ENCODE results near the gene HBA2.
"Not testable (repeated sequence)": the region's sequence is repeated elsewhere in the genome, so short reads cannot be mapped to it uniquely, and the experiment has no call there.

Gene HBA2

DNA sequence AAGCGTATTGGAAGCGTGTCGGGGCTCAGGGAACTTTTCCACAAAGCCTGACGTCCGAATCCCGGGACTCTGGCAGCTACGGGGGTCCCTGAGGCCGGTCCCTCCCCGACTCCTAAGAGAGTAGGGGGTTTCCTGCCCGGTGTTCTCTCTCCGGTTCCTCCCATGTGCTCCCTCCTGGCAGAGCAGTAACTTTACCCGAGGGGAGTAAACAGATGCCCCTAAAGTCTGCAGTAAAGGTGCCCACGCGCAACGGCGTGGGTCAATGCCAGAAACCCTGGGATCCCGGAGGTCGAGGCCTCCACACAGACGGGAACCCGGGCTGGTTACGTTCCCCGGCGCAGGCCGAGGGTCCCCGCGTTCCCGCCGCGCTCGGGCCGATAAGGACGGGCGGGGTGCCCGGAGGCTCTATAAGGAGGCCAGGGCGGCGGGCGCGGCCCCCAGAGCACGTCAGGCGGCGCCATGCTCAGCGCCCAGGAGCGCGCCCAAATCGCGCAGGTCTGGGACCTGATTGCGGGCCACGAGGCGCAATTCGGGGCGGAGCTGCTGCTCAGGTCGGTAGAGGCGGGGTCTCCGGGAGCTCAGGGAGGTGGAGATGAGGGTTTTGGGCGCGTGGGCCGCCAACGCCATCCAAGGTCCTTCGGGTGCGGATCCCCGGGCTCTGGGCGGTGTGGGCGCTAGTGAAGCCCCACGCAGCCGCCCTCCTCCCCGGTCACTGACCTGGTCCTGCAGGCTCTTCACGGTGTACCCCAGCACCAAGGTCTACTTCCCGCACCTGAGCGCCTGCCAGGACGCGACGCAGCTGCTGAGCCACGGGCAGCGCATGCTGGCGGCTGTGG lies 6.9 kb upstream of the HBA2 start, which contains the start of gene HBM:
Gene HBM, plus strand, starts transcription at position 440 of the 836 bp plus-strand sequence. Its CDS starts 20 bp downstream, at position 460.
- in situ Hi-C loops (cut with HindIII; ENCODE audit: low sequenced_read_pairs) = no loop called here
- DNase-seq (ENCODE audit: low read depth, low spot score) = no peak
- H3K4me3 ChIP-seq (ENCODE audit: low read depth, low read length) = no peak within 1 kb of the TSS
- TF ChIP-seq, protein P1, sequence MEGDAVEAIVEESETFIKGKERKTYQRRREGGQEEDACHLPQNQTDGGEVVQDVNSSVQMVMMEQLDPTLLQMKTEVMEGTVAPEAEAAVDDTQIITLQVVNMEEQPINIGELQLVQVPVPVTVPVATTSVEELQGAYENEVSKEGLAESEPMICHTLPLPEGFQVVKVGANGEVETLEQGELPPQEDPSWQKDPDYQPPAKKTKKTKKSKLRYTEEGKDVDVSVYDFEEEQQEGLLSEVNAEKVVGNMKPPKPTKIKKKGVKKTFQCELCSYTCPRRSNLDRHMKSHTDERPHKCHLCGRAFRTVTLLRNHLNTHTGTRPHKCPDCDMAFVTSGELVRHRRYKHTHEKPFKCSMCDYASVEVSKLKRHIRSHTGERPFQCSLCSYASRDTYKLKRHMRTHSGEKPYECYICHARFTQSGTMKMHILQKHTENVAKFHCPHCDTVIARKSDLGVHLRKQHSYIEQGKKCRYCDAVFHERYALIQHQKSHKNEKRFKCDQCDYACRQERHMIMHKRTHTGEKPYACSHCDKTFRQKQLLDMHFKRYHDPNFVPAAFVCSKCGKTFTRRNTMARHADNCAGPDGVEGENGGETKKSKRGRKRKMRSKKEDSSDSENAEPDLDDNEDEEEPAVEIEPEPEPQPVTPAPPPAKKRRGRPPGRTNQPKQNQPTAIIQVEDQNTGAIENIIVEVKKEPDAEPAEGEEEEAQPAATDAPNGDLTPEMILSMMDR (IDR thresholded peaks at IDR 0.05; ENCODE audit: low read depth, low read length) = no peak

DNA sequence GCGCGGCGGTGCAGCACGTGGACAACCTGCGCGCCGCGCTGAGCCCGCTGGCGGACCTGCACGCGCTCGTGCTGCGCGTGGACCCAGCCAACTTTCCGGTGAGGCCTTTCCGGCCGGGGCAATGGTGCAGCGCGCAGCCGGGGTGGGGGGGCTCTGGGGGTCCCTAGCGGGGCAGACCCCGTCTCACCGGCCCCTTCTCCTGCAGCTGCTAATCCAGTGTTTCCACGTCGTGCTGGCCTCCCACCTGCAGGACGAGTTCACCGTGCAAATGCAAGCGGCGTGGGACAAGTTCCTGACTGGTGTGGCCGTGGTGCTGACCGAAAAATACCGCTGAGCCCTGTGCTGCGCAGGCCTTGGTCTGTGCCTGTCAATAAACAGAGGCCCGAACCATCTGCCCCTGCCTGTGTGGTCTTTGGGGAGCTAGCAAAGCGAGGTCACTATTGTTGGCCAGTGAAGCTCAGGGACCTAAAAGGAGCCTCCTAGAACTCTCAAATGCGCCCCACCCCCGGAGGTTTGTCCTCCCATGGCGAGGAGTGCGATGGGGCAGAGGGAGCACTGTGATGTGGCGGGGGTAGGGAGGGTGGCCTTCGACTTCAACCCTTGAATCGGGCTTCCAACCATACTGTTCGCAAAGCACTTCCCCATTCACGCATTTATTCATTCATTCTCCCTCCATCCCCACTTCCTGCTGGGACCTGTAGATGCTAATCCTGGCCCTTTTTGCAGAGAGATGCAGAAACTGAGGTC lies 6.1 kb upstream of the HBA2 start:
- in situ Hi-C loops (cut with HindIII; ENCODE audit: low sequenced_read_pairs) = no loop called here
- no peak overlapping the region for H3K4me3 ChIP-seq (ENCODE audit: low read depth, low read length)
- DNase-seq (ENCODE audit: low read depth, low spot score) = no peak
- TF ChIP-seq, protein P1 (IDR thresholded peaks at IDR 0.05; ENCODE audit: low read depth, low read length) = no peak

DNA sequence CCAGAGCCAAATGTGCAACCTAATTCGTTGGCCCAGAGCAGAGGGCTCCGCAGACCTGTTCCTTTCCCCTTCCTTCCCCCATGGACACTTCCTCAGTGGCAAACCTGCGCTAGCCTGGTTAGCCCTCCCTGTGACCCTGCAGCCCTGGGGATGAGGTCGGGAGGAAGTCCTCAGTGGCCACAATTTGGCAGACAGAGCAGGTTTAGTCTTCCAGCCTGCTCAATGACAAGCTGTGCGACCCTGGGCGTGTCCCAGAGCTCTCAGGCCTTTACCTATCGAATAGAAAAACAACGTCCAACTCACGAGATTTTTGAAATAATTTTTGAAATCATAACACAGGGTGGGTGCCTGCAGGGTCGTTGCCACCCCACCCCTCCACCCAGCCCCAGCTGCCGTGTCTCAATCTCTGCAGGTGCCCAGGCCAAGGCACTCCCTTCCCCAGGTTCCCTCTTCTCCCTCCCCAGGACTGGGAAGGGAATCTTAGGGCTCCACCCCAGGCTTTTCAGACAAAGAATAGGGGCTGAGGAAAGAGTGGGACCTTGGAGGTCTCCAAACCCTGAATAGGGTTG lies 5.5 kb upstream of the HBA2 start:
- in situ Hi-C loops (cut with HindIII; ENCODE audit: low sequenced_read_pairs) = no loop called here
- H3K4me3 ChIP-seq (ENCODE audit: low read depth, low read length) = no peak overlapping the region
- DNase-seq (ENCODE audit: low read depth, low spot score) = no peak
- TF ChIP-seq, protein P1 (IDR thresholded peaks at IDR 0.05; ENCODE audit: low read depth, low read length) = no peak

DNA sequence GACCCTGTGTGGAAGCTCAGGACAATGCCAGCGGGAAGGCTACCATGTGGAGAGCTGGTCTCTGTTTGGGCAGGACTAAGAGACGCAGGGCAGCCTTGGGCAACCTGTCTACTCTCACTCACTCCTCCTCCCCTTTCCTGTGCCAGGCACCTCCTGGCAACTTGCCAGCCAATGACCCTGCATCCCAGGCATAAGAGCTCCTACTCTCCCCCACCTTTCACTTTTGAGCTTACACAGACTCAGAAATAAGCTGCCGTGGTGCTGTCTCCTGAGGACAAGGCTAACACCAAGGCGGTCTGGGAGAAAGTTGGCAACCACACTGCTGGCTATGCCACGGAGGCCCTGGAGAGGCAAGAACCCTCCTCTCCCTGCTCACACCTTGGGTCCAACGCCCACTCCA lies 4.3 kb upstream of the HBA2 start:
- DNase-seq (ENCODE audit: low read depth, low spot score) = no peak
- TF ChIP-seq, protein P1 (IDR thresholded peaks at IDR 0.05; ENCODE audit: low read depth, low read length) = no peak
- in situ Hi-C loops (cut with HindIII; ENCODE audit: low sequenced_read_pairs) = no loop called here
- H3K4me3 ChIP-seq (ENCODE audit: low read depth, low read length) = no peak overlapping the region

- TF ChIP-seq, protein P1 (IDR thresholded peaks at IDR 0.05; ENCODE audit: low read depth, low read length) = no peak
- DNase-seq (ENCODE audit: low read depth, low spot score) = no peak
- H3K4me3 ChIP-seq (ENCODE audit: low read depth, low read length) = no peak overlapping the region
- in situ Hi-C loops (cut with HindIII; ENCODE audit: low sequenced_read_pairs) = no loop called here
Observed at GRCh38 chr16:169014-169413, 3.7 kb upstream of the HBA2 start.

DNA sequence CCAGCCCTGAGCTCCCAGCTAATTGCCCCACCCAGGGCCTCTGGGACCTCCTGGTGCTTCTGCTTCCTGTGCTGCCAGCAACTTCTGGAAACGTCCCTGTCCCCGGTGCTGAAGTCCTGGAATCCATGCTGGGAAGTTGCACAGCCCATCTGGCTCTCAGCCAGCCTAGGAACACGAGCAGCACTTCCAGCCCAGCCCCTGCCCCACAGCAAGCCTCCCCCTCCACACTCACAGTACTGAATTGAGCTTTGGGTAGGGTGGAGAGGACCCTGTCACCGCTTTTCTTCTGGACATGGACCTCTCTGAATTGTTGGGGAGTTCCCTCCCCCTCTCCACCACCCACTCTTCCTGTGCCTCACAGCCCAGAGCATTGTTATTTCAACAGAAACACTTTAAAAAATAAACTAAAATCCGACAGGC lies 2.6 kb upstream of the HBA2 start:
- in situ Hi-C loops (cut with HindIII; ENCODE audit: low sequenced_read_pairs); DNase-seq (ENCODE audit: low read depth, low spot score); H3K4me3 ChIP-seq (ENCODE audit: low read depth, low read length): not testable (repeated sequence)
